ENCODE measurements around the gene MIP. TPM values are rescaled to one million over a fixed set of nuclear protein-coding genes. Genes with fewer than 3 reads are reported as not detected.

The MIP gene
- total RNA-seq (2013; cell fraction: nucleolus; rRNA removed) = not detected in 2 replicates
- total RNA-seq (2014; rRNA removed) = 0.05 TPM in 1 of 2 replicates, not detected in the other
- total RNA-seq (2014; rRNA removed; fragmentation: Illumina TruSeq; extraction: Trizol) = not detected in 2 replicates
- total RNA-seq (2021) = 0.15 TPM in 1 of 2 replicates, not detected in the other
- not detected for polyA plus RNA-seq (2011; ENCODE audit: low read depth)
- polyA plus RNA-seq (2011; rRNA removed) = 0.04 TPM in 1 of 2 replicates, not detected in the other
- polyA plus RNA-seq (2011; cell fraction: cytosol; rRNA removed) = 0.07 TPM in 1 of 2 replicates, not detected in the other
- polyA plus RNA-seq (2011; cell fraction: nucleus; rRNA removed) = 0.22 TPM in 1 of 2 replicates, not detected in the other
- polyA plus RNA-seq (2012) = 0.04 and 0.09 TPM in 2 replicates
- polyA plus RNA-seq (2014; fragmentation: Illumina TruSeq; extraction: Trizol) = 0.07 TPM in 1 of 2 replicates, not detected in the other
- polyA plus RNA-seq (2014; fragmentation: Nextera tagmentation; extraction: Ambion mirVana) = under 1 TPM; 0.11 TPM
- not detected in 2 replicates for polyA plus RNA-seq (2014; rRNA removed)
- under 1 TPM; 0.15 to 0.18 TPM for polyA plus RNA-seq (2016; fragmentation: Nextera tagmentation; extraction: Ambion mirVana)
- not detected in 2 replicates for polyA minus RNA-seq (2011; rRNA and poly(A)+ RNA removed)
- not detected in 2 replicates for polyA minus RNA-seq (2011; cell fraction: cytosol; rRNA and poly(A)+ RNA removed)
- polyA minus RNA-seq (2011; cell fraction: nucleus; rRNA and poly(A)+ RNA removed) = not detected in 2 replicates
- not detected for Bru-seq, nascent RNA
- not detected for BruChase-seq, experiment 1, labeled RNA remaining after a 6-hour chase
- not detected for BruChase-seq, experiment 2, labeled RNA remaining after a 2-hour chase
- long read RNA-seq, experiment 1, partial matches to known transcripts = 0 of 1 reads
- long read RNA-seq, experiment 1, other reads (novel, unspliced or antisense) = 1 of 1 reads
- long read RNA-seq, experiment 2, partial matches to known transcripts = 0 of 1 reads
- long read RNA-seq, experiment 2, other reads (novel, unspliced or antisense) = 1 of 1 reads

- 61% methylated on average over 5 of the region's 5 CpGs for WGBS (ENCODE audit: insufficient coverage, insufficient replicate concordance, low lambda C conversion rate, missing lambda C conversion rate)
- no peak for FAIRE-seq
- POLR2A ChIA-PET = interaction anchor here (1.0 to 1.2 kb wide), 2 partner anchors 10 to 96 kb away, joined by 3 read pairs; no protein-coding TSS in a partner anchor
- no peaks in the 10 kb centered on the region for H3K9me3 ChIP-seq (replicated peaks; ENCODE audit: control insufficient read depth, insufficient read depth, low read length)
- H3K4me3 ChIP-seq = no peak within 1 kb of the TSS
- no peak within 1 kb of the TSS; the same call in 1 of the 2 replicates for H2AFZ ChIP-seq (ENCODE audit: control insufficient read depth, low read depth, low read length)
- DNase-seq (ENCODE audit: low read depth, low spot score) = no peak
- no peaks in the 10 kb centered on the region for H3K27me3 ChIP-seq (replicated peaks in 1 of 2; ENCODE audit: control insufficient read depth in 2 of 2, insufficient read depth in 2 of 2, low read length in 1 of 2)
- no peak within 1 kb of the TSS for H3K9ac ChIP-seq (ENCODE audit: control insufficient read depth, insufficient read depth, low read length)
- no peaks in the 10 kb centered on the region for H4K20me1 ChIP-seq (ENCODE audit: control insufficient read depth, insufficient read depth)
- RAD21 ChIA-PET (ENCODE audit: unreplicated experiment) = interaction anchor here (1.2 to 1.4 kb wide), 2 partner anchors 94 to 96 kb away, joined by 3 read pairs; partner anchors contain the start of gene STAT2
- no peak within 1 kb of the TSS for H3K4me2 ChIP-seq (ENCODE audit: control insufficient read depth, insufficient read depth)
- CTCF ChIA-PET = interaction anchor here (0.8 to 2.8 kb wide), 3 partner anchors 9 to 248 kb away, joined by 3 to 8 read pairs (median 4); no protein-coding TSS in a partner anchor
- no peaks in the 10 kb centered on the region for H3K4me1 ChIP-seq (ENCODE audit: control insufficient read depth, insufficient read depth, low read length)
- no peaks in the 10 kb centered on the region for H3K36me3 ChIP-seq (ENCODE audit: control insufficient read depth in 2 of 2, insufficient read depth in 2 of 2, low read length in 1 of 2)
- H3K79me2 ChIP-seq (ENCODE audit: control insufficient read depth, insufficient read depth, low read length) = no peaks in the 10 kb centered on the region
- no TSS peak for BruUV-seq (replicated peaks)
- TF ChIP-seq ZNF217 (IDR thresholded peaks at IDR 0.05) (no peak), ZBTB33 (IDR thresholded peaks at IDR 0.05) (no peak), HDAC6 (IDR thresholded peaks at IDR 0.05; ENCODE audit: unreplicated experiment) (no peak), CHD1 (IDR thresholded peaks at IDR 0.05; ENCODE audit: low read depth, low read length) (no peak), ZBTB11 (CRISPR knock-in tag; IDR thresholded peaks at IDR 0.05) (no peak), TCF12 (IDR thresholded peaks at IDR 0.05; ENCODE audit: low read depth, low read length) (no peak)
- TF ChIP-seq, protein P1, sequence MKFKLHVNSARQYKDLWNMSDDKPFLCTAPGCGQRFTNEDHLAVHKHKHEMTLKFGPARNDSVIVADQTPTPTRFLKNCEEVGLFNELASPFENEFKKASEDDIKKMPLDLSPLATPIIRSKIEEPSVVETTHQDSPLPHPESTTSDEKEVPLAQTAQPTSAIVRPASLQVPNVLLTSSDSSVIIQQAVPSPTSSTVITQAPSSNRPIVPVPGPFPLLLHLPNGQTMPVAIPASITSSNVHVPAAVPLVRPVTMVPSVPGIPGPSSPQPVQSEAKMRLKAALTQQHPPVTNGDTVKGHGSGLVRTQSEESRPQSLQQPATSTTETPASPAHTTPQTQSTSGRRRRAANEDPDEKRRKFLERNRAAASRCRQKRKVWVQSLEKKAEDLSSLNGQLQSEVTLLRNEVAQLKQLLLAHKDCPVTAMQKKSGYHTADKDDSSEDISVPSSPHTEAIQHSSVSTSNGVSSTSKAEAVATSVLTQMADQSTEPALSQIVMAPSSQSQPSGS (IDR thresholded peaks at IDR 0.05; ENCODE audit: low read length) = no peak
- H3K27ac ChIP-seq (ENCODE audit: control insufficient read depth, insufficient read depth) = no peak within 1 kb of the TSS
- SMC1A ChIA-PET (ENCODE audit: uncharacterized antibody, unreplicated experiment) = no interaction called here
- in situ Hi-C loops (cut with MboI) = no loop called here
- intact Hi-C loops (cut with micrococcal nuclease; ENCODE audit: unreplicated experiment) = no loop called here
- ATAC-seq = no peak
These were observed at the start of gene MIP for GRCh38 chr12:56454557-56454956. MIP (minus strand) TSS chr12:56454657; CDS start chr12:56454613, 44 bp downstream.

All from GM12878 (cell line).